ENCODE results near the gene CTNNA3. TPM values are rescaled to one million over a fixed set of nuclear protein-coding genes. Genes with fewer than 3 reads are reported as not detected.

CTNNA3 gene
- total RNA-seq, 1 experiment from 2014 or later, result not detected

- no TSS peak for BruUV-seq (replicated peaks)
- Mint-ChIP-seq H3K9me3 (ENCODE audit: low read depth, unreplicated experiment) (peaks cover 2% of the 10 kb centered on the region), H3K4me3 (ENCODE audit: low read depth, unreplicated experiment) (no peak overlapping the region), H3K36me3 (ENCODE audit: insufficient read depth, unreplicated experiment) (no peaks in the 10 kb centered on the region), H3K27me3 (ENCODE audit: unreplicated experiment) (no peaks in the 10 kb centered on the region), H3K4me1 (ENCODE audit: low read depth, unreplicated experiment) (no peaks in the 10 kb centered on the region), H3K27ac (ENCODE audit: unreplicated experiment) (no peak overlapping the region)
- no peak for TF ChIP-seq CTCF (IDR thresholded peaks at IDR 0.05; ENCODE audit: unreplicated experiment)
- CTCF ChIA-PET, result no interaction called here
- intact Hi-C loops (cut with micrococcal nuclease; ENCODE audit: unreplicated experiment), result no loop called here
- no peak for DNase-seq
Measured at GRCh38 chr10:66192162-66192831, 1503.7 kb downstream of the CTNNA3 start.

GRCh38 chr10:66190413-66190812 lies 1505.6 kb downstream of the CTNNA3 start:
- peaks cover 2% of the 10 kb centered on the region for H3K9me3 Mint-ChIP-seq (ENCODE audit: low read depth, unreplicated experiment)
- no peak for DNase-seq
- H3K27me3 Mint-ChIP-seq (ENCODE audit: unreplicated experiment), result no peaks in the 10 kb centered on the region
- no peaks in the 10 kb centered on the region for H3K36me3 Mint-ChIP-seq (ENCODE audit: insufficient read depth, unreplicated experiment)
- H3K27ac Mint-ChIP-seq (ENCODE audit: unreplicated experiment), result no peak overlapping the region
- no TSS peak for BruUV-seq (replicated peaks)
- H3K4me1 Mint-ChIP-seq (ENCODE audit: low read depth, unreplicated experiment), result no peaks in the 10 kb centered on the region
- no peak overlapping the region for H3K4me3 Mint-ChIP-seq (ENCODE audit: low read depth, unreplicated experiment)
- CTCF ChIA-PET, result no interaction called here
- intact Hi-C loops (cut with micrococcal nuclease; ENCODE audit: unreplicated experiment), result no loop called here
- no peak for TF ChIP-seq CTCF (IDR thresholded peaks at IDR 0.05; ENCODE audit: unreplicated experiment)

- intact Hi-C loops (cut with micrococcal nuclease; ENCODE audit: unreplicated experiment), result loop anchor here (10.0 kb wide), 3 partner anchors 614 to 1764 kb away; no protein-coding TSS in a partner anchor
- no peak for TF ChIP-seq CTCF (IDR thresholded peaks at IDR 0.05; ENCODE audit: unreplicated experiment)
- no peak overlapping the region for H3K4me3 Mint-ChIP-seq (ENCODE audit: low read depth, unreplicated experiment)
- BruUV-seq (replicated peaks), result no TSS peak
- H3K4me1 Mint-ChIP-seq (ENCODE audit: low read depth, unreplicated experiment), result no peaks in the 10 kb centered on the region
- peaks cover 2% of the 10 kb centered on the region for H3K9me3 Mint-ChIP-seq (ENCODE audit: low read depth, unreplicated experiment)
- CTCF ChIA-PET, result no interaction called here
- no peak for DNase-seq
- no peak overlapping the region for H3K27ac Mint-ChIP-seq (ENCODE audit: unreplicated experiment)
- no peaks in the 10 kb centered on the region for H3K36me3 Mint-ChIP-seq (ENCODE audit: insufficient read depth, unreplicated experiment)
- no peaks in the 10 kb centered on the region for H3K27me3 Mint-ChIP-seq (ENCODE audit: unreplicated experiment)
Measured at GRCh38 chr10:66189271-66189670, 1506.7 kb downstream of the CTNNA3 start.

GRCh38 chr10:66187053-66187733 lies 1508.8 kb downstream of the CTNNA3 start:
- BruUV-seq (replicated peaks), result no TSS peak
- DNase-seq, result no peak
- intact Hi-C loops (cut with micrococcal nuclease; ENCODE audit: unreplicated experiment), result loop anchor here (10.0 kb wide), 3 partner anchors 612 to 1762 kb away; no protein-coding TSS in a partner anchor
- Mint-ChIP-seq H3K27me3 (ENCODE audit: unreplicated experiment) (no peaks in the 10 kb centered on the region), H3K27ac (ENCODE audit: unreplicated experiment) (no peak overlapping the region), H3K36me3 (ENCODE audit: insufficient read depth, unreplicated experiment) (no peaks in the 10 kb centered on the region), H3K9me3 (ENCODE audit: low read depth, unreplicated experiment) (peaks cover 2% of the 10 kb centered on the region), H3K4me1 (ENCODE audit: low read depth, unreplicated experiment) (no peaks in the 10 kb centered on the region), H3K4me3 (ENCODE audit: low read depth, unreplicated experiment) (no peak overlapping the region)
- CTCF ChIA-PET, result interaction anchor here (0.7 kb wide), 1 partner anchor 829 kb away, joined by 3 read pairs; no protein-coding TSS in a partner anchor
- TF ChIP-seq CTCF (IDR thresholded peaks at IDR 0.05; ENCODE audit: unreplicated experiment), result no peak
